ENCODE measurements around the gene DPEP1. TPM values are rescaled to one million over a fixed set of nuclear protein-coding genes. Genes with fewer than 3 reads are reported as not detected.

Gene DPEP1
- total RNA-seq, 1 experiment from 2014 or later = 1.1 TPM

DNA sequence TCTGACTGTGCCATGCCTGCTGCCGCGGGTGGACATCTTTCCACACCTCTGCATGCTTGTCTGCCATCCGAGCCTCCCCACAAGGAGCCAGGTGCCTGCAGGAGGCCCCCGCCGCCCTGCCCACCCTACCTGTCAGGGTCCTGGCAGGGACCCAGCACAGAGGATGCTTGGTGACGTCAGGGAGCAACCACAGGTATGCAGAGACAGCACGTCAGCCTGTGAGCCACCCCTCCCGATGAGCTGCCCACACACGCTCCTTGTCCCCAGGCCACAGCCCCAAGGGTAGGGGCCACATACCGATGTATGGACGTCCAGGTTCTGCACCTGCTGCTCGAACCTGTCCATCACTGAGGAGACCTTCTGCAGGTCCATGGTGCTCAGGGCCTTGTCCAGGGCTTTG, 33.5 kb downstream of the DPEP1 start:
- no peaks in the 10 kb centered on the region for H3K9me3 ChIP-seq (ENCODE audit: control insufficient read depth in 1 of 2, insufficient read depth in 1 of 2, low read depth in 1 of 2, low read length in 2 of 2)
- DNase-seq (ENCODE audit: low read depth, low spot score) (no peak), ATAC-seq (no peak)
- no peak for TF ChIP-seq FOSL1 (IDR thresholded peaks at IDR 0.05; ENCODE audit: low read depth)
- TF ChIP-seq, protein P1, sequence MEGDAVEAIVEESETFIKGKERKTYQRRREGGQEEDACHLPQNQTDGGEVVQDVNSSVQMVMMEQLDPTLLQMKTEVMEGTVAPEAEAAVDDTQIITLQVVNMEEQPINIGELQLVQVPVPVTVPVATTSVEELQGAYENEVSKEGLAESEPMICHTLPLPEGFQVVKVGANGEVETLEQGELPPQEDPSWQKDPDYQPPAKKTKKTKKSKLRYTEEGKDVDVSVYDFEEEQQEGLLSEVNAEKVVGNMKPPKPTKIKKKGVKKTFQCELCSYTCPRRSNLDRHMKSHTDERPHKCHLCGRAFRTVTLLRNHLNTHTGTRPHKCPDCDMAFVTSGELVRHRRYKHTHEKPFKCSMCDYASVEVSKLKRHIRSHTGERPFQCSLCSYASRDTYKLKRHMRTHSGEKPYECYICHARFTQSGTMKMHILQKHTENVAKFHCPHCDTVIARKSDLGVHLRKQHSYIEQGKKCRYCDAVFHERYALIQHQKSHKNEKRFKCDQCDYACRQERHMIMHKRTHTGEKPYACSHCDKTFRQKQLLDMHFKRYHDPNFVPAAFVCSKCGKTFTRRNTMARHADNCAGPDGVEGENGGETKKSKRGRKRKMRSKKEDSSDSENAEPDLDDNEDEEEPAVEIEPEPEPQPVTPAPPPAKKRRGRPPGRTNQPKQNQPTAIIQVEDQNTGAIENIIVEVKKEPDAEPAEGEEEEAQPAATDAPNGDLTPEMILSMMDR (IDR thresholded peaks at IDR 0.05 in 2 of 3, conservative IDR thresholded peaks at IDR 0.05 in 1 of 3; ENCODE audit: borderline replicate concordance in 1 of 3, insufficient read depth in 1 of 3, low read depth in 2 of 3, low read length in 2 of 3) = no peak
- no peak for TF ChIP-seq ZFX (IDR thresholded peaks at IDR 0.05)
- intact Hi-C loops (cut with micrococcal nuclease) = no loop called here
- H3K9ac ChIP-seq (ENCODE audit: low read length) = no peak overlapping the region
- no peak overlapping the region for H2AFZ ChIP-seq (ENCODE audit: low read depth, low read length, poor library complexity, severe bottlenecking)
- ChIA-PET CTCF (interaction anchor here (0.6 kb wide), 1 partner anchor 20 kb away, joined by 3 read pairs; no protein-coding TSS in a partner anchor), POLR2A (no interaction called here), RAD21 (ENCODE audit: low non-redundant PET in 1 of 2, low total read pairs in 2 of 2, uncharacterized antibody in 2 of 2, unreplicated experiment in 2 of 2) (no interaction called here)
- H3K4me2 ChIP-seq (ENCODE audit: low read length) = no peak overlapping the region
- no TSS peak for BruUV-seq (replicated peaks)
- H3K27me3 ChIP-seq (ENCODE audit: insufficient read depth, low read length) = no peaks in the 10 kb centered on the region
- H3K79me2 ChIP-seq (ENCODE audit: insufficient read depth, low read length) = peaks cover 14% of the 10 kb centered on the region
- no peaks in the 10 kb centered on the region for H4K20me1 ChIP-seq (ENCODE audit: insufficient read depth)
- H3K36me3 ChIP-seq (ENCODE audit: control insufficient read depth in 1 of 2, insufficient read depth in 2 of 2, low read length in 2 of 2) = peaks cover 16 to 32% of the 10 kb centered on the region in 2 experiments; a peak in 3 of 4 replicates
- H3K27ac ChIP-seq (ENCODE audit: low read depth, low read length) = no peak overlapping the region
- H3K9me2 ChIP-seq (ENCODE audit: insufficient read depth) = no peaks in the 10 kb centered on the region
- H3K4me3 ChIP-seq (replicated peaks in 1 of 2; ENCODE audit: low read depth in 1 of 2, low read length in 2 of 2) = no peak overlapping the region
- peaks cover 3 to 14% of the 10 kb centered on the region in 2 experiments; a peak in 3 of 4 replicates for H3K4me1 ChIP-seq (ENCODE audit: control insufficient read depth in 1 of 2, insufficient read depth in 2 of 2, low read length in 2 of 2)

DNA sequence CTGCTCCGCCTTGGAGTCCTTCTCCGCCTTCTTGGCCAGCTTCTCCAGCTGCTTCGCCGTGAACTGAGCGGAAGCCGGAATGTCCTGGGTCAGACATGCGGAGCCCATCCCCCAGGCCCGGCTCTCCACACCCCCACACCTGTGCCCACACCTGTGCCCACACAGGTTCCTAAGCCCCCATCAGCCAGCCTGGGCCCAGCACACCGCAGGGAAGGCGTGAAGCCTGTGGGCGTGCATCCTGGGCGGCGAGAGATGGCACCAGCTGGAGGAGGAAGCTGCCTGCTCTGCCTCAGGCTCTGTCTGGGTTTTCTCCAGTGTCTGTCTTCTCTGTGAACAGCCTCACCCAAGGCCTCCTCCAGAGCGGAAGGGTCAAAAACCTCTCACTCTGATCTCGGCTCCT, 38.1 kb downstream of the DPEP1 start:
- Histone ChIP-seq H3K36me3 (ENCODE audit: control insufficient read depth in 1 of 2, insufficient read depth in 2 of 2, low read length in 2 of 2) (peaks cover 17 to 34% of the 10 kb centered on the region in 2 experiments; a peak in 3 of 4 replicates), H3K4me1 (ENCODE audit: control insufficient read depth in 1 of 2, insufficient read depth in 2 of 2, low read length in 2 of 2) (peaks cover 8 to 12% of the 10 kb centered on the region in 2 experiments; a peak in 3 of 4 replicates), H3K9me2 (ENCODE audit: insufficient read depth) (no peaks in the 10 kb centered on the region), H3K27ac (ENCODE audit: low read depth, low read length) (no peak overlapping the region), H3K9me3 (ENCODE audit: control insufficient read depth in 1 of 2, insufficient read depth in 1 of 2, low read depth in 1 of 2, low read length in 2 of 2) (no peaks in the 10 kb centered on the region), H2AFZ (ENCODE audit: low read depth, low read length, poor library complexity, severe bottlenecking) (no peak overlapping the region), H3K4me3 (replicated peaks in 1 of 2; ENCODE audit: low read depth in 1 of 2, low read length in 2 of 2) (no peak overlapping the region), H3K27me3 (ENCODE audit: insufficient read depth, low read length) (no peaks in the 10 kb centered on the region), H3K79me2 (ENCODE audit: insufficient read depth, low read length) (peaks cover 55% of the 10 kb centered on the region), H3K4me2 (ENCODE audit: low read length) (no peak overlapping the region), H4K20me1 (ENCODE audit: insufficient read depth) (no peaks in the 10 kb centered on the region; the same call in 1 of the 2 replicates), H3K9ac (ENCODE audit: low read length) (no peak overlapping the region)
- ChIA-PET POLR2A (no interaction called here), RAD21 (ENCODE audit: low non-redundant PET in 1 of 2, low total read pairs in 2 of 2, uncharacterized antibody in 2 of 2, unreplicated experiment in 2 of 2) (no interaction called here), CTCF (no interaction called here)
- TF ChIP-seq ELF1 (IDR thresholded peaks at IDR 0.05; ENCODE audit: borderline replicate concordance, low read depth) = no peak
- TF ChIP-seq SP1 (IDR thresholded peaks at IDR 0.05; ENCODE audit: low read depth) = no peak
- no peak for TF ChIP-seq JUND (IDR thresholded peaks at IDR 0.05)
- TF ChIP-seq, protein P2, sequence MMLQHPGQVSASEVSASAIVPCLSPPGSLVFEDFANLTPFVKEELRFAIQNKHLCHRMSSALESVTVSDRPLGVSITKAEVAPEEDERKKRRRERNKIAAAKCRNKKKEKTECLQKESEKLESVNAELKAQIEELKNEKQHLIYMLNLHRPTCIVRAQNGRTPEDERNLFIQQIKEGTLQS (IDR thresholded peaks at IDR 0.05) = no peak
- no peak for ATAC-seq
- intact Hi-C loops (cut with micrococcal nuclease) = no loop called here
- BruUV-seq (replicated peaks) = no TSS peak
- no peak for DNase-seq (ENCODE audit: low read depth, low spot score)
